Hepatocyte (in vitro differentiated cells): Measurements from ENCODE around the gene CCL28. TPM values are rescaled to one million over a fixed set of nuclear protein-coding genes. Genes with fewer than 3 reads are reported as not detected.
A peak's percentile ranks its signal among the peaks of the same experiment; 100 is the strongest.

Experiments used
- DNase-seq: peaks from one replicate; pipeline ENCODE4 v3.0.0-alpha.2; 2016; ENCODE audit warnings: low spot score
- H2AFZ ChIP-seq: fragments of 200-600 bp; sonication (generic); 2 replicates; pipeline ENCODE4 v1.6.0; 2016; ENCODE audit warnings: antibody characterized with exemption, mild to moderate bottlenecking
- H3K27ac ChIP-seq: fragments of 200-600 bp; sonication (generic); 2 replicates; pipeline ENCODE4 v1.5.1; 2016; ENCODE audit warnings: mild to moderate bottlenecking
- H3K27me3 ChIP-seq: fragments of 200-600 bp; sonication (generic); 2 replicates; pipeline ENCODE4 v1.6.1; 2016
- H3K36me3 ChIP-seq: fragments of 200-600 bp; sonication (generic); replicated peaks from 2 replicates; pipeline ENCODE4 v1.5.1; 2016; ENCODE audit warnings: low read depth; ENCODE audit not compliant: insufficient read depth
- H3K4me1 ChIP-seq: fragments of 200-600 bp; sonication (generic); 2 replicates; pipeline ENCODE4 v1.5.1; 2016; ENCODE audit warnings: mild to moderate bottlenecking, moderate library complexity; ENCODE audit not compliant: insufficient read depth
- H3K4me2 ChIP-seq: fragments of 200-600 bp; sonication (generic); 2 replicates; pipeline ENCODE4 v1.6.0; 2016
- H3K4me3 ChIP-seq: fragments of 200-600 bp; sonication (generic); 2 replicates; pipeline ENCODE4 v1.5.1; 2016; ENCODE audit warnings: mild to moderate bottlenecking
- H3K79me2 ChIP-seq: fragments of 200-600 bp; sonication (generic); 2 replicates; pipeline ENCODE4 v1.6.0; 2017; ENCODE audit warnings: mild to moderate bottlenecking
- H3K9me2 ChIP-seq: fragments of 200-600 bp; sonication (generic); replicated peaks from 2 replicates; pipeline ENCODE4 v1.6.0; 2017; ENCODE audit warnings: mild to moderate bottlenecking; ENCODE audit not compliant: insufficient read depth
- H3K9me3 ChIP-seq: fragments of 200-600 bp; sonication (generic); 2 replicates; pipeline ENCODE4 v1.5.1; 2016; ENCODE audit warnings: low read depth, mild to moderate bottlenecking
- H4K20me1 ChIP-seq: fragments of 200-600 bp; sonication (generic); 2 replicates; pipeline ENCODE4 v1.6.0; 2016; ENCODE audit warnings: mild to moderate bottlenecking; ENCODE audit not compliant: insufficient read depth, poor library complexity, severe bottlenecking
- EZH2 ChIP-seq: fragments of 200-600 bp; sonication (generic); IDR thresholded peaks from 2 replicates; pipeline ENCODE4 v1.6.1; 2016; ENCODE audit warnings: antibody characterized with exemption, mild to moderate bottlenecking, borderline replicate concordance
- EZH2phosphoT487 ChIP-seq: fragments of 200-600 bp; sonication (generic); IDR thresholded peaks from one replicate; pipeline ENCODE4 v1.6.1; 2018; ENCODE audit warnings: antibody characterized with exemption, mild to moderate bottlenecking, low read depth, moderate library complexity; ENCODE audit not compliant: unreplicated experiment, severe bottlenecking
- WGBS: methylation state at CpG from one replicate; pipeline ENCODE4 v1.1.6; 2016; ENCODE audit warnings: low lambda C conversion rate; ENCODE audit errors: missing lambda C conversion rate; 5-methylcytosine and 5-hydroxymethylcytosine counted together
- polyA plus RNA-seq: library from polyadenylated mRNA; unstranded; fragments of >200 nt; fragmentation: Nextera tagmentation; extraction: Ambion mirVana; gene quantifications from 2 replicates; pipeline ENCODE4 v1.2.1, GENCODE V29; 2016
- total RNA-seq: library from RNA; depleted of rRNA; stranded (reverse); fragments of >200 nt; gene quantifications from 2 replicates; pipeline ENCODE4 v1.2.3, GENCODE V29; 2014
- TF ChIP-seq, protein P1 (sequence below): fragments of 200-600 bp; sonication (generic); IDR thresholded peaks from 2 replicates; pipeline ENCODE4 v1.5.1; 2016; ENCODE audit warnings: antibody characterized with exemption, mild to moderate bottlenecking; ENCODE audit not compliant: poor library complexity

The CCL28 gene
- total and polyA plus RNA-seq, 2 experiments from 2014 or later = 0.80 to 1.1 TPM

- Histone ChIP-seq H3K79me2 (no peaks in the 10 kb centered on the region), H3K9me2 (no peaks in the 10 kb centered on the region), H3K27me3 (no peaks in the 10 kb centered on the region), H2AFZ (no peak overlapping the region), H3K36me3 (no peaks in the 10 kb centered on the region), H3K9me3 (no peaks in the 10 kb centered on the region), H4K20me1 (no peaks in the 10 kb centered on the region), H3K4me1 (no peaks in the 10 kb centered on the region), H3K4me2 (peak overlapping the region; percentile 73), H3K27ac (no peak overlapping the region), H3K4me3 (no peak overlapping the region)
- DNase-seq = peak; percentile 22
- 60% methylated on average over 53 of the region's 53 CpGs for WGBS
- TF ChIP-seq, protein P1, sequence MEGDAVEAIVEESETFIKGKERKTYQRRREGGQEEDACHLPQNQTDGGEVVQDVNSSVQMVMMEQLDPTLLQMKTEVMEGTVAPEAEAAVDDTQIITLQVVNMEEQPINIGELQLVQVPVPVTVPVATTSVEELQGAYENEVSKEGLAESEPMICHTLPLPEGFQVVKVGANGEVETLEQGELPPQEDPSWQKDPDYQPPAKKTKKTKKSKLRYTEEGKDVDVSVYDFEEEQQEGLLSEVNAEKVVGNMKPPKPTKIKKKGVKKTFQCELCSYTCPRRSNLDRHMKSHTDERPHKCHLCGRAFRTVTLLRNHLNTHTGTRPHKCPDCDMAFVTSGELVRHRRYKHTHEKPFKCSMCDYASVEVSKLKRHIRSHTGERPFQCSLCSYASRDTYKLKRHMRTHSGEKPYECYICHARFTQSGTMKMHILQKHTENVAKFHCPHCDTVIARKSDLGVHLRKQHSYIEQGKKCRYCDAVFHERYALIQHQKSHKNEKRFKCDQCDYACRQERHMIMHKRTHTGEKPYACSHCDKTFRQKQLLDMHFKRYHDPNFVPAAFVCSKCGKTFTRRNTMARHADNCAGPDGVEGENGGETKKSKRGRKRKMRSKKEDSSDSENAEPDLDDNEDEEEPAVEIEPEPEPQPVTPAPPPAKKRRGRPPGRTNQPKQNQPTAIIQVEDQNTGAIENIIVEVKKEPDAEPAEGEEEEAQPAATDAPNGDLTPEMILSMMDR = no peak
- no peak for TF ChIP-seq EZH2phosphoT487
- no peak for TF ChIP-seq EZH2
These were observed 15.4 kb downstream of the CCL28 start for GRCh38 chr5:43396762-43397304.

DNA sequence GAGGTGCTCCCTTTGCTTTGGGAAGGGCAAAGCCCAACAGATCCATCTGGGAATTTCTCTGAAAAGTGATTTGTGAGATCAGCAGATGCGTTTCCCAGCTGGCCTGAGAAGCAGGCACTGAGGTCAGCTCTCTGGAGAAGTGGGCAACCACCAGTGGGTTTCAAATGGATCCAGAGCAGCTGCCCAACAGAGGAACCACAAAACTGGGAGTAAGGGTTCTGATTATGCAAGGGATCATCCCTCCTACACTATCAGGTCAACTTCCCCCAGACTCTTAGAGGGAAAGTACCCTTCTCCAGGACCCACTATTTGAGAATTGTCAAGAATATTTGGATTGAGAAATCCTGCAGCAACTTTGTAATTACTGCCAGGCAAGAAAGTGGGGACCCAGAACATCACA lies 21.7 kb downstream of the CCL28 start:
- TF ChIP-seq, protein P1 = no peak
- TF ChIP-seq EZH2 = no peak
- no peak for TF ChIP-seq EZH2phosphoT487
- no peaks in the 10 kb centered on the region for H3K79me2 ChIP-seq
- H3K36me3 ChIP-seq = no peaks in the 10 kb centered on the region
- no peak overlapping the region for H3K27ac ChIP-seq
- H3K9me3 ChIP-seq = no peaks in the 10 kb centered on the region
- no peak overlapping the region for H2AFZ ChIP-seq
- H3K4me1 ChIP-seq = no peaks in the 10 kb centered on the region
- H3K4me2 ChIP-seq = no peak overlapping the region
- no peaks in the 10 kb centered on the region for H3K9me2 ChIP-seq
- no peak overlapping the region for H3K4me3 ChIP-seq
- no peak for DNase-seq
- H4K20me1 ChIP-seq = no peaks in the 10 kb centered on the region
- no peaks in the 10 kb centered on the region for H3K27me3 ChIP-seq
- 90% methylated on average over 1 of the region's 1 CpG for WGBS

DNA sequence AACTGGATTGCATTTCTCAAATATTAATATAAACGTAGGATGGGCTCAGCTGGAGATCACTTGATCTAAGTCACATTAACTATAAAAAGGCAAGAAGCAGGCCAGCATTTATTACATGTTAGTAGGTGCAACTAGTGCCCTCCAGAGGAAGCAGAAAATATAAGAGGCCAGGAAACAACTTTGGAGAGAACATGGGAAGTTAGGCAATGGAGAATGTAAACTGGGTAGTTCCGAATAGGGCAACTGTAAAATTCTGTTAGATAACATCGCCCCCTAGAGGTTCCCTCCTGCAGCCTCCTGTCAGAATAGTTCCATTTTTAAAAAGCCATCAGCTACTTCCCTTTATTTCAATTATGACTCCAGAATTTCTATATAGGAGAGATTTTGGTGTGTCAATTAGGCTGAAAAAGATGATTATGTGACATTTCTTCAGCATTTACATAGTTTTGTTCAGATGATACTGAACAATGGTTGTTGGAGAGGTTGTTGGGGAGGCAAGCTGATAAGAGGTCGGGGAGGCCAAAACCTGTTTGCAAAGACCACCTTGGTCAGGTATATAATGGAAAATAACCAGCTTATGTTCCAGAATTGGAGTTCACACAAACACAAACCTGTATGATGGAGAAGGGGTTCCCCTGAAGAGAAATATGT lies 22.4 kb downstream of the CCL28 start:
- H3K27me3 ChIP-seq = no peaks in the 10 kb centered on the region

More for the DNA sequence above, 22.4 kb downstream of the CCL28 start:
- Histone ChIP-seq H3K4me1 (no peaks in the 10 kb centered on the region), H3K27ac (no peak overlapping the region), H3K79me2 (no peaks in the 10 kb centered on the region), H3K9me2 (no peaks in the 10 kb centered on the region), H3K36me3 (no peaks in the 10 kb centered on the region), H3K4me3 (no peak overlapping the region), H3K4me2 (no peak overlapping the region), H2AFZ (no peak overlapping the region), H3K9me3 (no peaks in the 10 kb centered on the region), H4K20me1 (no peaks in the 10 kb centered on the region)
- TF ChIP-seq, protein P1 = peak; percentile 96
- TF ChIP-seq EZH2phosphoT487 = no peak
- TF ChIP-seq EZH2 = no peak
- DNase-seq = peak; percentile 90
- 22% methylated on average over 4 of the region's 4 CpGs for WGBS
